Dermis blood vessel endothelial cell (primary cell): ENCODE data around the gene DIP2C. TPM values are rescaled to one million over a fixed set of nuclear protein-coding genes. Genes with fewer than 3 reads are reported as not detected.
A peak's percentile ranks its signal among the peaks of the same experiment; 100 is the strongest.
"Not testable (repeated sequence)": the region's sequence is repeated elsewhere in the genome, so short reads cannot be mapped to it uniquely, and the experiment has no call there.

Experiments
- DNase-seq: peaks from one replicate; pipeline ENCODE4 v3.0.0; 2010
- total RNA-seq: library from RNA; depleted of rRNA; stranded (reverse); fragments of >200 nt; gene quantifications from 2 replicates; pipeline ENCODE4 v1.2.3, GENCODE V29; 2014

The DIP2C gene
- total RNA-seq, 1 donor from 2014 or later, result 6.5 TPM

GRCh38 chr10:491667-492424, 197.6 kb downstream of the DIP2C start:
- no peak for DNase-seq

GRCh38 chr10:490891-491571, 198.4 kb downstream of the DIP2C start:
- no peak for DNase-seq

GRCh38 chr10:490256-490655, 199.2 kb downstream of the DIP2C start:
- no peak for DNase-seq

GRCh38 chr10:489330-489729, 200.1 kb downstream of the DIP2C start:
- DNase-seq, result no peak

GRCh38 chr10:488933-489215, 200.6 kb downstream of the DIP2C start:
- DNase-seq, result no peak

GRCh38 chr10:488081-488932, 201.2 kb downstream of the DIP2C start:
- no peak for DNase-seq

- no peak for DNase-seq
Observed at GRCh38 chr10:486666-487322, 202.7 kb downstream of the DIP2C start.

GRCh38 chr10:486206-486605, 203.3 kb downstream of the DIP2C start:
- no peak for DNase-seq

GRCh38 chr10:485776-486175, 203.7 kb downstream of the DIP2C start:
- no peak for DNase-seq

GRCh38 chr10:484925-485661, 204.4 kb downstream of the DIP2C start:
- DNase-seq, result peak; percentile 36

- peak; percentile 47 for DNase-seq
Observed at GRCh38 chr10:484441-484924, 205.0 kb downstream of the DIP2C start.

GRCh38 chr10:483261-483660, 206.2 kb downstream of the DIP2C start:
- no peak for DNase-seq

GRCh38 chr10:482848-483247, 206.6 kb downstream of the DIP2C start:
- no peak for DNase-seq

GRCh38 chr10:482051-482501, 207.4 kb downstream of the DIP2C start:
- no peak for DNase-seq

GRCh38 chr10:481628-482027, 207.8 kb downstream of the DIP2C start:
- DNase-seq, result no peak

GRCh38 chr10:480928-481552, 208.4 kb downstream of the DIP2C start:
- DNase-seq, result peak; percentile 29

- no peak for DNase-seq
Observed at GRCh38 chr10:480498-480927, 209.0 kb downstream of the DIP2C start.

GRCh38 chr10:479706-480497, 209.6 kb downstream of the DIP2C start:
- DNase-seq, result not testable (repeated sequence)

GRCh38 chr10:478471-479245, 210.8 kb downstream of the DIP2C start:
- no peak for DNase-seq

GRCh38 chr10:477620-478019, 211.8 kb downstream of the DIP2C start:
- no peak for DNase-seq
